ENCODE data around the gene NEK8. TPM values are rescaled to one million over a fixed set of nuclear protein-coding genes. Genes with fewer than 3 reads are reported as not detected.

The NEK8 gene
- total and polyA plus RNA-seq, 9 of the 15 experiments (the other 6 are each of a cell fraction or from before 2014, with no cell fraction given) = 0.98 to 16.6 (median 4.6) TPM

DNA sequence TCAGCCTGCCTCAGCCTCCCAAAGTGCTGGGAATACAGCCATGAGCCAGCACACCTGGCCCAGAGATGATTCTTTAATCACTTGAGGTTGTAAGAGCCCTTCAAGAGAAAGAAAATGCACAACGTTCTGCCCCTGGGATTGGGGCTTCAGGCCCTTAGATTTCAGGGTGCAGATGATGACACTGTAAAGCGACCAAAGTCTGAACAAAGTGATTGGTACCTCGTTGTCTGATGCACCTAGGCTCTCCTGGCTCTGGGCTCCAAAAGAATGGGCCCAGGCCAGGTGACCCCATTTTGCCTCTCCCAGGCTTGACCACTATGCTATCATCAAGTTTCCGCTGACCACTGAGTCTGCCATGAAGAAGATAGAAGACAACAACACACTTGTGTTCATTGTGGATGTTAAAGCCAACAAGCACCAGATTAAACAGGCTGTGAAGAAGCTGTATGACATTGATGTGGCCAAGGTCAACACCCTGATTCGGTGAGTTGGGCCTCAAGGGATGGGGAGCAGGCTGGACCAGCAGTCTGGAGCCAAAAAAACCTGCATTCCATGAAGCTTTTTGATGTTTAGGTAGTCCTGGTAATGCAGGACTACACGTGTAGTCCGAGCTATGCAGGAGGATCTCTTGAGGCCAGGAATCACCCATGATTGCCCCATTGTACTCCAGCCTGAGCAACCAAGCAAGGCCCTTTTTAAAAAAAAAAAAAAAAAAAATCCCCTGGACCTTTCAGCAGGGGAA lies 6.0 kb upstream of the NEK8 start:
- Histone ChIP-seq H3K4me2 (ENCODE audit: insufficient read depth, low read length) (peak overlapping the region; percentile 96), H4K20me1 (replicated peaks; ENCODE audit: control insufficient read depth, insufficient read depth, low read length) (peaks cover 48% of the 10 kb centered on the region), H3K9me3 (replicated peaks; ENCODE audit: control insufficient read depth, insufficient read depth, low read depth, low read length) (no peaks in the 10 kb centered on the region), H3K79me2 (ENCODE audit: control insufficient read depth, insufficient read depth, low read length) (peaks cover 79% of the 10 kb centered on the region), H3K36me3 (ENCODE audit: control insufficient read depth, insufficient read depth, low read length) (peaks cover 56% of the 10 kb centered on the region), H3K9ac (ENCODE audit: insufficient read depth in 1 of 2, low read depth in 2 of 2, low read length in 2 of 2) (peak overlapping the region; percentile 97 to 100), H3K27ac (ENCODE audit: extremely low read depth, low read depth, low read length) (peak overlapping the region; percentile 95), H2AFZ (ENCODE audit: low read depth, low read length) (no peak overlapping the region), H3K9me1 (ENCODE audit: control insufficient read depth, insufficient read depth, low read length) (no peaks in the 10 kb centered on the region), H3K4me1 (replicated peaks in 1 of 2; ENCODE audit: control insufficient read depth in 2 of 2, insufficient read depth in 2 of 2, low read length in 2 of 2) (peaks cover 50 to 57% of the 10 kb centered on the region in 2 experiments), H3K27me3 (ENCODE audit: control insufficient read depth in 2 of 2, insufficient read depth in 2 of 2, low read length in 2 of 2) (no peaks in the 10 kb centered on the region), H3K4me3 (peak overlapping the region; percentile 75)
- FAIRE-seq = no peak
- WGBS (ENCODE audit: insufficient coverage, low coverage, missing lambda C conversion rate) = 8% methylated on average over 7 of the region's 7 CpGs
- ATAC-seq = no peak
- TSS peak; percentile 8 for BruUV-seq (replicated peaks)
- no peak for DNase-seq (ENCODE audit: extremely low read depth in 1 of 4, low spot score in 3 of 4)
- in situ Hi-C loops (cut with MboI) = no loop called here
- ChIA-PET CTCF (ENCODE audit: low intra/inter-chr PET ratio) (interaction anchor here (2.1 kb wide), 1 partner anchor 27 kb away, joined by 10 read pairs; no protein-coding TSS in a partner anchor), POLR2A (interaction anchor here (0.6 to 11.1 kb wide), 11 partner anchors 12 to 384 kb away, joined by 3 to 367 read pairs (median 5); partner anchors contain the start of genes PROCA1, SDF2, SUPT6H and TRAF4)
- intact Hi-C loops (cut with micrococcal nuclease) = loop anchor here (10.0 kb wide), 1 partner anchor 392 kb away; no protein-coding TSS in a partner anchor
- TF ChIP-seq, protein P1, sequence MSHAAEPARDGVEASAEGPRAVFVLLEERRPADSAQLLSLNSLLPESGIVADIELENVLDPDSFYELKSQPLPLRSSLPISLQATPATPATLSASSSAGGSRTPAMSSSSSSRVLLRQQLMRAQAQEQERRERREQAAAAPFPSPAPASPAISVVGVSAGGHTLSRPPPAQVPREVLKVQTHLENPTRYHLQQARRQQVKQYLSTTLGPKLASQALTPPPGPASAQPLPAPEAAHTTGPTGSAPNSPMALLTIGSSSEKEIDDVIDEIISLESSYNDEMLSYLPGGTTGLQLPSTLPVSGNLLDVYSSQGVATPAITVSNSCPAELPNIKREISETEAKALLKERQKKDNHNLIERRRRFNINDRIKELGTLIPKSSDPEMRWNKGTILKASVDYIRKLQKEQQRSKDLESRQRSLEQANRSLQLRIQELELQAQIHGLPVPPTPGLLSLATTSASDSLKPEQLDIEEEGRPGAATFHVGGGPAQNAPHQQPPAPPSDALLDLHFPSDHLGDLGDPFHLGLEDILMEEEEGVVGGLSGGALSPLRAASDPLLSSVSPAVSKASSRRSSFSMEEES (CRISPR knock-in tag; IDR thresholded peaks at IDR 0.05) = peak; percentile 42; the same call in 1 of the 2 replicates
- no peak for TF ChIP-seq CBFA2T3 (IDR thresholded peaks at IDR 0.05)
- TF ChIP-seq POLR2A (conservative IDR thresholded peaks at IDR 0.05) = peak; percentile 58
- TF ChIP-seq KDM5B (IDR thresholded peaks at IDR 0.05; ENCODE audit: insufficient replicate concordance, low read depth, low read length) = peak; percentile 53
- TF ChIP-seq, protein P2, sequence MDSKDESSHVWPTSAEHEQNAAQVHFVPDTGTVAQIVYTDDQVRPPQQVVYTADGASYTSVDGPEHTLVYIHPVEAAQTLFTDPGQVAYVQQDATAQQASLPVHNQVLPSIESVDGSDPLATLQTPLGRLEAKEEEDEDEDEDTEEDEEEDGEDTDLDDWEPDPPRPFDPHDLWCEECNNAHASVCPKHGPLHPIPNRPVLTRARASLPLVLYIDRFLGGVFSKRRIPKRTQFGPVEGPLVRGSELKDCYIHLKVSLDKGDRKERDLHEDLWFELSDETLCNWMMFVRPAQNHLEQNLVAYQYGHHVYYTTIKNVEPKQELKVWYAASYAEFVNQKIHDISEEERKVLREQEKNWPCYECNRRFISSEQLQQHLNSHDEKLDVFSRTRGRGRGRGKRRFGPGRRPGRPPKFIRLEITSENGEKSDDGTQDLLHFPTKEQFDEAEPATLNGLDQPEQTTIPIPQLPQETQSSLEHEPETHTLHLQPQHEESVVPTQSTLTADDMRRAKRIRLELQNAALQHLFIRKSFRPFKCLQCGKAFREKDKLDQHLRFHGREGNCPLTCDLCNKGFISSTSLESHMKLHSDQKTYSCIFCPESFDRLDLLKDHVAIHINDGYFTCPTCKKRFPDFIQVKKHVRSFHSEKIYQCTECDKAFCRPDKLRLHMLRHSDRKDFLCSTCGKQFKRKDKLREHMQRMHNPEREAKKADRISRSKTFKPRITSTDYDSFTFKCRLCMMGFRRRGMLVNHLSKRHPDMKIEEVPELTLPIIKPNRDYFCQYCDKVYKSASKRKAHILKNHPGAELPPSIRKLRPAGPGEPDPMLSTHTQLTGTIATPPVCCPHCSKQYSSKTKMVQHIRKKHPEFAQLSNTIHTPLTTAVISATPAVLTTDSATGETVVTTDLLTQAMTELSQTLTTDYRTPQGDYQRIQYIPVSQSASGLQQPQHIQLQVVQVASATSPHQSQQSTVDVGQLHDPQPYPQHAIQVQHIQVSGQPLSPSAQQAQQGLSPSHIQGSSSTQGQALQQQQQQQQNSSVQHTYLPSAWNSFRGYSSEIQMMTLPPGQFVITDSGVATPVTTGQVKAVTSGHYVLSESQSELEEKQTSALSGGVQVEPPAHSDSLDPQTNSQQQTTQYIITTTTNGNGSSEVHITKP (IDR thresholded peaks at IDR 0.05; ENCODE audit: partially characterized antibody) = no peak
- no peak for TF ChIP-seq MCM5 (IDR thresholded peaks at IDR 0.05; ENCODE audit: low read depth)
- 0 out of 2 replicates have a peak, but pooled peaks have one; percentile 25 for TF ChIP-seq XRCC5 (IDR thresholded peaks at IDR 0.05; ENCODE audit: low read depth, low read length)
- TF ChIP-seq, protein P3, sequence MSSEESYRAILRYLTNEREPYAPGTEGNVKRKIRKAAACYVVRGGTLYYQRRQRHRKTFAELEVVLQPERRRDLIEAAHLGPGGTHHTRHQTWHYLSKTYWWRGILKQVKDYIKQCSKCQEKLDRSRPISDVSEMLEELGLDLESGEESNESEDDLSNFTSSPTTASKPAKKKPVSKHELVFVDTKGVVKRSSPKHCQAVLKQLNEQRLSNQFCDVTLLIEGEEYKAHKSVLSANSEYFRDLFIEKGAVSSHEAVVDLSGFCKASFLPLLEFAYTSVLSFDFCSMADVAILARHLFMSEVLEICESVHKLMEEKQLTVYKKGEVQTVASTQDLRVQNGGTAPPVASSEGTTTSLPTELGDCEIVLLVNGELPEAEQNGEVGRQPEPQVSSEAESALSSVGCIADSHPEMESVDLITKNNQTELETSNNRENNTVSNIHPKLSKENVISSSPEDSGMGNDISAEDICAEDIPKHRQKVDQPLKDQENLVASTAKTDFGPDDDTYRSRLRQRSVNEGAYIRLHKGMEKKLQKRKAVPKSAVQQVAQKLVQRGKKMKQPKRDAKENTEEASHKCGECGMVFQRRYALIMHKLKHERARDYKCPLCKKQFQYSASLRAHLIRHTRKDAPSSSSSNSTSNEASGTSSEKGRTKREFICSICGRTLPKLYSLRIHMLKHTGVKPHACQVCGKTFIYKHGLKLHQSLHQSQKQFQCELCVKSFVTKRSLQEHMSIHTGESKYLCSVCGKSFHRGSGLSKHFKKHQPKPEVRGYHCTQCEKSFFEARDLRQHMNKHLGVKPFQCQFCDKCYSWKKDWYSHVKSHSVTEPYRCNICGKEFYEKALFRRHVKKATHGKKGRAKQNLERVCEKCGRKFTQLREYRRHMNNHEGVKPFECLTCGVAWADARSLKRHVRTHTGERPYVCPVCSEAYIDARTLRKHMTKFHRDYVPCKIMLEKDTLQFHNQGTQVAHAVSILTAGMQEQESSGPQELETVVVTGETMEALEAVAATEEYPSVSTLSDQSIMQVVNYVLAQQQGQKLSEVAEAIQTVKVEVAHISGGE (CRISPR knock-in tag; IDR thresholded peaks at IDR 0.05) = no peak
- TF ChIP-seq TAL1 (IDR thresholded peaks at IDR 0.05) = no peak

All from K562 (cell line).